ENCODE results near the gene FAM8A1.

Gene FAM8A1

DNA sequence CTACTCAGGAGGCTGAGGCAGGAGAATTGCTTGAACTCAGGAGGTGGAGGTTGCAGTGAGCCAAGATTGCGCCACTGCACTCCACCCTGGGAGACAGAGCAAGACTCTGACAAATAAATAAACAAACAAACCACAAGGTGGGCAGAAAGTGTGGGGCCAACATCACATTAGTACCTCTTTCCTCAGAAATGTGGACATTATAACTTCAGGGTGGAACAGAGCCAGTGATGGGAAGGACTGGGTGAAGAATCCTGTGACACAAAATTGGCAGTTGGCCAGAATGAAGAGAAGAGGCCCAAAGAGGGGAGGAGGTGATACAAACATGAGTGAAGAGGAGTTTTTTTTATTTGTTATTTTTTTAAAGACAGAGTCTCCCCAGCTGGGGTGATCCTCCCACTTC, 56.0 kb downstream of the FAM8A1 start:
- no peak for DNase-seq (ENCODE audit: low spot score)

DNA sequence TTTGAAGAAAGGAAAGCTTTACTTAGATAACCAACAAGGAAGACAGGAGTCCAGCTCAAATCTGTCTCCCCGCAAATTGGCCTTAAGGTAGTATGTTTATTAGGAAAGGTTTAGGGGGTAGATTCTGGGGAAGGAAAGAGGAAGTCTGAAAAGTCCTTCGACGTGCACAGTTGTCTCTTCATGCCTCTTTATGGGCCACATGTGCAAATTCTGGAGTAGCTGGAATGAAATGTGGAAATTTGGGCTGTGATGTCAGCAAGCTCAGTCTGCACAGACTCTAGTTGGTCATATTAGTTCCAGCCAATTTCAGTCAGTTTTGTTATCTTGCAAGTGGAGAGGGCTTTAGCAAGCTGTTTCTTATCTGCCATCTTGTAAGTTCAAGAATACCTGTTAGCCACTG, 56.5 kb downstream of the FAM8A1 start:
- no peak for DNase-seq (ENCODE audit: low spot score)

Small RNA genes within 50 kb of the gene (small RNA-seq; reads per million reads assigned to genes)
- 0 reads per million in 2 experiments for gene RNU6-190P
- gene SUMO2P13 = 0 reads per million in 2 experiments
